K562 (cell line): ENCODE data around the gene MRPL40. TPM values are rescaled to one million over a fixed set of nuclear protein-coding genes. Genes with fewer than 3 reads are reported as not detected.
A peak's percentile ranks its signal among the peaks of the same experiment; 100 is the strongest.

Source experiments
- FOXK1 ChIP-seq: sonication (generic); formaldehyde crosslinking; IDR thresholded peaks from 2 replicates; pipeline ENCODE4 v1.8.0; 2022; ENCODE audit warnings: missing genetic modification reagents, mild to moderate bottlenecking, borderline replicate concordance
- FOXK2 ChIP-seq, 2 experiments: fragments of 450-650 bp; IDR thresholded peaks in 1 of 2; conservative IDR thresholded peaks in 1 of 2; 2 replicates each; pipeline ENCODE4 v1.6.1; 2016; ENCODE audit warnings: low read depth in 2 of 2, mild to moderate bottlenecking in 1 of 2
- HCFC1 ChIP-seq: IDR thresholded peaks from 2 replicates; pipeline ENCODE4 v1.6.1; 2012; ENCODE audit warnings: low read depth, low read length, improper control_type of control experiment
- HDAC1 ChIP-seq, 2 experiments: fragments of 450-650 bp; IDR thresholded peaks; 2 replicates each; pipeline ENCODE4 v1.6.1; 2016 to 2017; ENCODE audit warnings: inconsistent platforms in 1 of 2, mild to moderate bottlenecking in 1 of 2, moderate library complexity in 1 of 2
- PHF21A ChIP-seq: fragments of 450-650 bp; IDR thresholded peaks from 2 replicates; pipeline ENCODE4 v1.6.1; 2017; ENCODE audit warnings: low read depth, borderline replicate concordance
- SREBF1 ChIP-seq: fragments of 150-350 bp; IDR thresholded peaks from 2 replicates; pipeline ENCODE4 v1.6.1; 2014; ENCODE audit warnings: antibody characterized with exemption, low read depth, low read length, borderline replicate concordance
- TEAD4 ChIP-seq, 2 experiments: sonication (generic) in 1 of 2; formaldehyde crosslinking in 1 of 2; IDR thresholded peaks; 2 replicates each; pipeline versions ENCODE4 v1.6.1 to v1.8.0; 2012 to 2022; ENCODE audit warnings: borderline replicate concordance in 1 of 2, inconsistent platforms in 1 of 2, low read length in 1 of 2, mild to moderate bottlenecking in 1 of 2, missing genetic modification reagents in 1 of 2
- TRIM24 ChIP-seq, 2 experiments: fragments of 450-650 bp; IDR thresholded peaks; 2 replicates each; pipeline ENCODE4 v1.6.1; 2016
- ZNF57 ChIP-seq: fragments of 450-650 bp; formaldehyde crosslinking; IDR thresholded peaks from 2 replicates; pipeline ENCODE4 v1.4.0; 2020; ENCODE audit warnings: mild to moderate bottlenecking, moderate library complexity
- ZNF764 ChIP-seq: fragments of 250-450 bp; sonication (Bioruptor Pico); IDR thresholded peaks from 2 replicates; pipeline ENCODE4 v1.4.0; 2020; ENCODE audit warnings: low read depth, mild to moderate bottlenecking, moderate library complexity
- polyA plus RNA-seq, 8 experiments: library from polyadenylated mRNA; depleted of rRNA in 4 of 8; stranded (reverse) in 5 of 8; unstranded in 3 of 8; fragments of >200 nt; fragmentation: Nextera tagmentation in 2 of 8; fragmentation: Illumina TruSeq in 1 of 8; extraction: Ambion mirVana in 2 of 8; extraction: Trizol in 1 of 8; gene quantifications; 2 replicates each; pipeline versions ENCODE4 v1.2.1 to v1.2.3, GENCODE V29; 2011 to 2014; ENCODE audit warnings: inconsistent platforms in 1 of 8, missing spikeins in 1 of 8
- total RNA-seq, 7 experiments: library from RNA; depleted of rRNA in 6 of 7; stranded (reverse); fragments of >200 nt in 6 of 7; fragmentation: Illumina TruSeq in 2 of 7; extraction: Trizol in 2 of 7; gene quantifications; 2 replicates each; pipeline versions ENCODE4 v1.2.1 to v1.2.3, GENCODE V29; 2011 to 2021; ENCODE audit warnings: low replicate concordance in 1 of 7
- TF ChIP-seq, protein P1 (sequence below), 2 experiments: fragments of 450-650 bp in 1 of 2; sonication (generic) in 1 of 2; formaldehyde crosslinking in 1 of 2; IDR thresholded peaks; 2 replicates each; pipeline versions ENCODE4 v1.7.1 to v1.9.0; 2016 to 2022; ENCODE audit warnings: inconsistent platforms in 1 of 2, mild to moderate bottlenecking in 1 of 2, missing genetic modification reagents in 1 of 2
- TF ChIP-seq, protein P2 (sequence below): fragments of 450-650 bp; formaldehyde crosslinking; IDR thresholded peaks from 2 replicates; pipeline ENCODE4 v1.4.0; 2020; ENCODE audit warnings: mild to moderate bottlenecking, moderate library complexity
- TF ChIP-seq, protein P3 (sequence below): IDR thresholded peaks from 2 replicates; pipeline ENCODE4 v1.6.1; 2011; ENCODE audit not compliant: insufficient read length; ENCODE audit errors: extremely low read depth
- TF ChIP-seq, protein P4 (sequence below): fragments of 450-650 bp; IDR thresholded peaks from 2 replicates; pipeline ENCODE4 v1.6.1; 2016; ENCODE audit warnings: low read depth, mild to moderate bottlenecking, moderate library complexity

MRPL40 gene
- total and polyA plus RNA-seq, 9 of the 15 experiments (the other 6 are each of a cell fraction or from before 2014, with no cell fraction given): 132 to 652 (median 208) TPM

DNA sequence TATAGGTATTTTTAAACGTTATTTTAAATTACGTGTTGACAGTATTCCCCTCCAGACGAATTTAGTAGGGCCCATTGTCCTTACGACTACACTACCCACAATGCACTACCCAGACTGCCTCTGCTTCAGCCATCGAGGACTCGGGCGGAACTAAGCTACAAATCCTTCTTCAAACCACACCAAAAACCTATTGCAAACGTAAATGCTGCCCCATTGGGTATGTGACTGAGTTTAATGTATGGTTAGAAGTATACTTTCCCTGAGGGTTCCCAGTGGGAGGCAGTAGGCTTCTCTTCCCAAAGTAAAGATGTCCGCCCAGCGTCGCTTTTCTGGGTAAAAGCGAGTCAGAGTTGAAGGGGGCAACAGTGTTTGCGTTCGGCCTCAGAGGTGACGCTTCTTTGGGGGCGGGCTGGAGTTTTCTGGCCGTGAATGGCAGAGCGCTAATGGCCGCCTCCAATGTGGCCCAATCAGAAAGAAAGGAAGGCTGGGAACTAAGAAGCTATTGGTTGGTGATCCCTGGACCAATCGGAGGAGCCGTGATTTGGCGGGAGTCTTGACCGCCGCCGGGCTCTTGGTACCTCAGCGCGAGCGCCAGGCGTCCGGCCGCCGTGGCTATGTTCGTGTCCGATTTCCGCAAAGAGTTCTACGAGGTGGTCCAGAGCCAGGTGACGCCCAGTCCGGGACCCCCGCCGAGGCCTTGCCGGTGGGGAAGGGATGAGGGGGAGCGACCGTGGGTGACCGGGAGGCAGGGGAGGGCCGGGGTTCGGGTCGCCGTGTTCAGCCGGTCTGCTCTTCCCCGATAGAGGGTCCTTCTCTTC lies 47.2 kb downstream of the MRPL40 start, which contains the start of gene CDC45 (continued):
- TF ChIP-seq SREBF1 (no peak), HDAC1 (IDR thresholded peaks at IDR 0.05) (no peak), ZNF764 (peak; percentile 64), HCFC1 (peak; percentile 90), PHF21A (no peak), FOXK1 (no peak), ZNF57 (peak; percentile 88; the same call in 1 of the 2 replicates), TRIM24 (IDR thresholded peaks at IDR 0.05) (no peak), TEAD4 (IDR thresholded peaks at IDR 0.05; ENCODE audit: low read length) (no peak), TEAD4 (CRISPR knock-in tag; IDR thresholded peaks at IDR 0.05; ENCODE audit: borderline replicate concordance) (no peak), FOXK2 (conservative IDR thresholded peaks at IDR 0.05 in 1 of 2, IDR thresholded peaks at IDR 0.05 in 1 of 2; ENCODE audit: low read depth in 2 of 2) (no peak)
- TF ChIP-seq, protein P1, sequence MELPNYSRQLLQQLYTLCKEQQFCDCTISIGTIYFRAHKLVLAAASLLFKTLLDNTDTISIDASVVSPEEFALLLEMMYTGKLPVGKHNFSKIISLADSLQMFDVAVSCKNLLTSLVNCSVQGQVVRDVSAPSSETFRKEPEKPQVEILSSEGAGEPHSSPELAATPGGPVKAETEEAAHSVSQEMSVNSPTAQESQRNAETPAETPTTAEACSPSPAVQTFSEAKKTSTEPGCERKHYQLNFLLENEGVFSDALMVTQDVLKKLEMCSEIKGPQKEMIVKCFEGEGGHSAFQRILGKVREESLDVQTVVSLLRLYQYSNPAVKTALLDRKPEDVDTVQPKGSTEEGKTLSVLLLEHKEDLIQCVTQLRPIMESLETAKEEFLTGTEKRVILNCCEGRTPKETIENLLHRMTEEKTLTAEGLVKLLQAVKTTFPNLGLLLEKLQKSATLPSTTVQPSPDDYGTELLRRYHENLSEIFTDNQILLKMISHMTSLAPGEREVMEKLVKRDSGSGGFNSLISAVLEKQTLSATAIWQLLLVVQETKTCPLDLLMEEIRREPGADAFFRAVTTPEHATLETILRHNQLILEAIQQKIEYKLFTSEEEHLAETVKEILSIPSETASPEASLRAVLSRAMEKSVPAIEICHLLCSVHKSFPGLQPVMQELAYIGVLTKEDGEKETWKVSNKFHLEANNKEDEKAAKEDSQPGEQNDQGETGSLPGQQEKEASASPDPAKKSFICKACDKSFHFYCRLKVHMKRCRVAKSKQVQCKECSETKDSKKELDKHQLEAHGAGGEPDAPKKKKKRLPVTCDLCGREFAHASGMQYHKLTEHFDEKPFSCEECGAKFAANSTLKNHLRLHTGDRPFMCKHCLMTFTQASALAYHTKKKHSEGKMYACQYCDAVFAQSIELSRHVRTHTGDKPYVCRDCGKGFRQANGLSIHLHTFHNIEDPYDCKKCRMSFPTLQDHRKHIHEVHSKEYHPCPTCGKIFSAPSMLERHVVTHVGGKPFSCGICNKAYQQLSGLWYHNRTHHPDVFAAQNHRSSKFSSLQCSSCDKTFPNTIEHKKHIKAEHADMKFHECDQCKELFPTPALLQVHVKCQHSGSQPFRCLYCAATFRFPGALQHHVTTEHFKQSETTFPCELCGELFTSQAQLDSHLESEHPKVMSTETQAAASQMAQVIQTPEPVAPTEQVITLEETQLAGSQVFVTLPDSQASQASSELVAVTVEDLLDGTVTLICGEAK (IDR thresholded peaks at IDR 0.05): no peak
- TF ChIP-seq, protein P1 (CRISPR knock-in tag; IDR thresholded peaks at IDR 0.05): no peak
- TF ChIP-seq, protein P2, sequence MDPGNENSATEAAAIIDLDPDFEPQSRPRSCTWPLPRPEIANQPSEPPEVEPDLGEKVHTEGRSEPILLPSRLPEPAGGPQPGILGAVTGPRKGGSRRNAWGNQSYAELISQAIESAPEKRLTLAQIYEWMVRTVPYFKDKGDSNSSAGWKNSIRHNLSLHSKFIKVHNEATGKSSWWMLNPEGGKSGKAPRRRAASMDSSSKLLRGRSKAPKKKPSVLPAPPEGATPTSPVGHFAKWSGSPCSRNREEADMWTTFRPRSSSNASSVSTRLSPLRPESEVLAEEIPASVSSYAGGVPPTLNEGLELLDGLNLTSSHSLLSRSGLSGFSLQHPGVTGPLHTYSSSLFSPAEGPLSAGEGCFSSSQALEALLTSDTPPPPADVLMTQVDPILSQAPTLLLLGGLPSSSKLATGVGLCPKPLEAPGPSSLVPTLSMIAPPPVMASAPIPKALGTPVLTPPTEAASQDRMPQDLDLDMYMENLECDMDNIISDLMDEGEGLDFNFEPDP (CRISPR knock-in tag): peak; percentile 91; the same call in 1 of the 2 replicates
- TF ChIP-seq, protein P3, sequence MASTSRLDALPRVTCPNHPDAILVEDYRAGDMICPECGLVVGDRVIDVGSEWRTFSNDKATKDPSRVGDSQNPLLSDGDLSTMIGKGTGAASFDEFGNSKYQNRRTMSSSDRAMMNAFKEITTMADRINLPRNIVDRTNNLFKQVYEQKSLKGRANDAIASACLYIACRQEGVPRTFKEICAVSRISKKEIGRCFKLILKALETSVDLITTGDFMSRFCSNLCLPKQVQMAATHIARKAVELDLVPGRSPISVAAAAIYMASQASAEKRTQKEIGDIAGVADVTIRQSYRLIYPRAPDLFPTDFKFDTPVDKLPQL: no peak
- TF ChIP-seq, protein P4, sequence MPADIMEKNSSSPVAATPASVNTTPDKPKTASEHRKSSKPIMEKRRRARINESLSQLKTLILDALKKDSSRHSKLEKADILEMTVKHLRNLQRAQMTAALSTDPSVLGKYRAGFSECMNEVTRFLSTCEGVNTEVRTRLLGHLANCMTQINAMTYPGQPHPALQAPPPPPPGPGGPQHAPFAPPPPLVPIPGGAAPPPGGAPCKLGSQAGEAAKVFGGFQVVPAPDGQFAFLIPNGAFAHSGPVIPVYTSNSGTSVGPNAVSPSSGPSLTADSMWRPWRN: no peak
